HG03135 (cell line): ENCODE results near the gene PHF14.

Experiments
- ATAC-seq: cut with Tn5 transposase; IDR thresholded peaks from one replicate; pipeline ENCODE4 v1.9.1; 2021; ENCODE audit warnings: mild to moderate bottlenecking, moderate library complexity; ENCODE audit not compliant: unreplicated experiment

PHF14 gene

DNA sequence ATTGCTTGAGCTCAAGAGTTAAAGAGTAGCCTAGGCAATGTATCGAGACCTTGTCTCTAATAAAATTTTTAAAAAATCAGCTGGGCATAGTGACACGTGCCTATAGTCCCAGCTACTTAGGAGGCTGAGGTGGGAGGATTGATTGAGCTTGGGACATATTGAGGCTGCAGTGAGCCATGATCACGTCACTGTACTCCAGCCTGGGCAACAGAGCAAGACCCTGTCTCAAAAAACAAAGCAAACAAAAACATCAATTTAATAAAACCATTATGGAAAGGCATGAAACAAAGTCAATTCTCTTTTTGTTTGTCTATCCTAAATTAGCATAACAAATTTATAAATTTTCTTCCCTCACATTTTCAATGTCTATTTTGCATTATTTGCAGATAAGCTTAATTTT, 108.4 kb downstream of the PHF14 start:
- no peak for ATAC-seq

DNA sequence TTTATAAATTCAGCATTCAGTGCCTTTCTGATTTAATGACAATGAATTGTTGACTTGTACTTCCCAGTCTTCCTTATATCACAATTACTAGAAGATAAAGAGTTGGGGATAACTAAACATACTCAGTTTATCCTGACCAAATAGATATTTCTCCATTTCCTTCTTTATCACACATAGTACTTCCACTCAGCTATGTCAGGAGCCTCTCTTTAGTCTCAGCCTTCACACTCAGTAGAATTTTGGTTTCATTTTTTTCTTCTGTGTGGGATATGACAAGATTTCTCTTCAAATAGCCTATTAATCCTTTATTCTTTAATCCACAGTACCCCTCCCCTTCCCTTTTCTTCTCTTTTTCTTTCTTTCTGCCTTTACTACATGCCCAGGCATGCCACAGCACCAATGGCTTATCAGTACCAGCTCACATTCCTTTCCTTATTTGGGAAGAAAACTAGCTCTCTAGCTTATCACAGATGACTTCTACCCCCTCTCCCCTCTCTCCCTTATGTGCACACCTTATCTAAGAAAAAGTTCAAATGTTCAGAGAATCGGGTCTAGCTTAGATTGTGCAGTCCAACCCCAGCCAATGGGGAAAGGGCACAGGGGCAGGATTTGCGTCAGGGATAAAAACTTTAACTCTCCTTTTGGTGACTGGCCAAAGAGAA, 109.0 kb downstream of the PHF14 start:
- no peak for ATAC-seq

DNA sequence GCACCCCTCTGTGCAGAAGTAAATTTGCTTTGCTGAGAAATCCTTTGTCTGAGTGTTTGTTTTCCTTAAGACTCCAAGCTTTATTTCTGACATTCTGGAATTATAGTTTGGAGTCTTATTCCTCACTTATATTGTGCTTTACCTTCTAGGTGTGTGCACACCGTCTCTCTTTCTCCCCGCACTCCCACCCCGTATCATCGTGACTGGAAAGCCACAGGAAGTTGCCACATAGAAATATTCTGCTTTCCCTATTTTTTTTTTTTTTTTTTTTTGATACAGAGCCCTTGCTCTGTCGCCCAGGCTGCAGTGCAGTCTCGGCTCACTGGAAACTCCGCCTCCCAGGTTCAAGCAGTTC, 109.5 kb downstream of the PHF14 start:
- no peak for ATAC-seq

DNA sequence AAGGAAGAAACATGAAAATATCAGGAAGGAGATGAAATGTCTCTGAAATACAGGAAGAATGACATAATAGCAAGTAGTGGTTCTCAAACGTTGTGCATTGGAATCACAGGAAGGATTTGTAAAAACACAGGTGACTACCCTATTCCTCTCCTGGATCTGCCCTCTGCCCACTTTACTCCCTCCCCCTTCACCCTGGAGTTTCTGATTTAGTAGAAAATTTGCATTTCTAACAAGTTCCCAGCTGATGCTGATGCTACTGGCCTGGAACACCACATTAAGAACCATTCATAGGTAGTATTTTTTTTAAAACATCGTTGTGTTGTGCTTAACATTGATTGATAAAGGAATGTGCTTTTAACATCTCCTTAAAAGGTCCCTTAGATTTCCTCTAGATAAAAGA, 130.9 kb downstream of the PHF14 start:
- no peak for ATAC-seq

DNA sequence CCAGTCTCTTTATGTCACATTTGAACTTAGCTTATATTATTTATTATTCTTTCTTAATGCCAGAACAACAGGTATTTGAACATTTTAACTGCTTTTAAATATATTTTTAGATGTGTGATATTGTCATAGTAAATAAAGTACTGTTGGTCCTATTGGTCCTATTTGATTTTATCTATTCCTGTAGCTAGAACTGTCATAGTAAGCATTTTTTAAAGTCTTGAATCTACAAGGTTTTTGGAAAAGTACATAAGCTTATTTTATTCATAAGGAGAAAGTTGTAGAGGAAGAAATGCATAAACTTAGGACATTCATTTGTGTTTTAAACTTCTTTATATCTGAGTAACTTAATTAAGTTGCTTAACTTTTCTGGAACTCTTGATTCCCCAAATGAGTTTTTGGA, 136.0 kb downstream of the PHF14 start:
- no peak for ATAC-seq

DNA sequence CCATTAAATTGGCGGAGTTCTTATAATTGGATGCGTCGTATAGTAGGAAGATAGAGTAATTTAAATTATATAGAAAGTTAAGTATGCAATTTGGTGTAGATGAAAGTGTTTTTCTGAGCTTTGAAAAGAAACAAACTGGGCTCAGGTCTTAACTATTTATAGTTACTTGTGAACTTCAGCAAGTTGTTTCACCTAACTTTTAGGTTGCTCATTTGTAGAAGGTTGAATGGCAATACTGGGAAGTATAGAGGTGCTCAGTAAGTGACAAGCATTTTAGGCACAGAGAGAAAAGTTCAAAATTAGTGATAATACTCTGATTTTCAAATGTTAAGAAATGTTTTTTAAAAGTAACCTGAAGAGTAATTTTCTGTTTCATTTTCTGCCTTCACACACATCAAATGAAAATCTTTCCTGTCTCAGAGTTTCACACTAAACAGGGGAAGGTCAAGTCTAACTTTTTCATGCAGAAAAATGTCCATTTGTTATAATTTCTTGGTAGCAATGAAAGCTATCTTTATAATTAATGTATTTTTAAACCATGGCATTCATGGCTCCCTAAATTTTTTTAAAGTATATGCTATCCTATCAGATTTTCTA, 146.5 kb downstream of the PHF14 start:
- ATAC-seq, result peak; percentile 69

DNA sequence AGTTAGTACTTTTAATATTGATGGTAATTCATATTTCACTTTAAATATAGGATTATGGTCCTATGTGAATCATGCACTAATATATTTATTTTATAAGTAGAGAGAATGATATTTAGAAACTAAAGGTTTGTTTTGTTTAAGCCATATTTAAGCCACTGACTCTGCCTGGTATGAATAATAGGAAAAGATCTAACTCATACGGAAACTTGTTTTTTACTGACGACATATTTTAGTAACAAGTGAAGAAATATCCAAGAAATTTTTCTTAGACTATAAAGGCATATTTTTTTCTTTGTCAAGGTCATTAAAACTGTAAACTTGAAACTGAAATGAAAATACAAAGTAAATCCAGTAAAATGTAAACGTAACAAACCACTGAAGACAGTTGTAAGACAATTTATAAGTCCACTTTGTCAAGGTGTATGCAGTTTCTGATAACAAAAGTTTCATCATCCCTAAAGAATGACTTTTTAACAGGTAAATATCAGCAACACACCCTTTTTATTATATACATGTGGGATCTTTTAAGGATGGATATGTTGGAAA, 147.1 kb downstream of the PHF14 start:
- ATAC-seq, result peak; percentile 27

DNA sequence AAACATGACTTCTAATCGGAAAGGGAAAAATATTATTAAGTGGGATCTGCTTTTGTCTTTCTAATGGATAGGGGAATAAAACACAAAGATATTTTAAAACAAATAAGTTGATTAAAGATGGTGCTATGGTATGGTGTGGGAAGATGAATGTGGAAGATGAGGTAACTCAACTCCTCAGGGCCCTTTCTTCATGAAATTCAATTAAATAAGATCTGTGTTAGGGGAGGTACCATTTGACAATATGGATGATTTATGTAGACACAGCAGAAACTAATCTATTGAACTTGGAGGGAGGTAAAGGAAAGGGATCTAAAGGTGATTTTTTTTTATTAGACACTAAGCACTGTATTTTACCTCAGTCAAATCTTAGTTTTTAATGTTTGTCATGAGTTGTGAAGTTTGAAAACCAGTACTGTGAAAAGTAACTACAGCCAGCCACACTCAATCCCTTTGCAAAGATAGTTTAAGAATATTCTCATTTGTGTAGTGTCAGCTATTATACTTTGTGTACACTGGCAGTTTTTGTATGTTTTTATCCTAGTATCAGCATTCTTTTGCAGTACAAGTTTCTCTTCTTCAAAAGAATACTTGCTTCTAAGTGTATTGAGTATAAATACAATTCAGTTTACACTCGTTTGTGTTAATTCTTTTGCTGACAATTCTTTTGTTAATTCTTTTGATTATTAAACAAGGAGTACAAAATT, 151.3 kb downstream of the PHF14 start:
- ATAC-seq, result no peak

DNA sequence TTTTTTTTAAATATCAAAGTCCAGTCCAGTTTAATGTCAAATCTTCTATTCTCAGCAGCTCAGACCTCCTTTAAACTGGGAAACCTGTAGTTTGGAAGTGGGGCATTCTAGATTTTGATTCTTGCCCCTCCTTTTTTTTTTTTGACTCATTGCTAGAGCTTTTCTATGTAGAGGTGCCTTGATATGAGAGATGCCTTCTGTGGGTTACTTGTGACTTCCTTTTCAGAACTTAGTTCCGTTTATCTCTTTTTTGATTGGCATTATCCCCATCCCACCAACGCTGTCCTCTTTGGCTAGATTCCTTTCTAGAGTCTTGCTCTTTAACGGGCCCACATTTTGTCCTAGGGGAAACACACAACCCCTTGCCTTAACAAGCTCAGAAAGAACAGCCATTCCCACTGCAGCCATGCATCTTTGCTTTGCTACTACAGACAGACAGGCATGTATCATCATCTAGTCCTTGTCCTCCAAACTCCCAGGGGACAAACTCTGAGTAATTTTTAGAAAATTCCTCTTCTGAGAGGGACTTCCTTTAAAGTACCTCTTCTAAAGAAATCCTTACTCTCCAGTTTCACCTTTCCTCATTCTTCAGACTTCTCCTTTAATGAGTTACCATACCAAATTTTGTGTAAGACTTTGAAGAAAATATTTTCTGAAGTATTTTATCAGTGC, 153.6 kb downstream of the PHF14 start:
- ATAC-seq, result no peak

DNA sequence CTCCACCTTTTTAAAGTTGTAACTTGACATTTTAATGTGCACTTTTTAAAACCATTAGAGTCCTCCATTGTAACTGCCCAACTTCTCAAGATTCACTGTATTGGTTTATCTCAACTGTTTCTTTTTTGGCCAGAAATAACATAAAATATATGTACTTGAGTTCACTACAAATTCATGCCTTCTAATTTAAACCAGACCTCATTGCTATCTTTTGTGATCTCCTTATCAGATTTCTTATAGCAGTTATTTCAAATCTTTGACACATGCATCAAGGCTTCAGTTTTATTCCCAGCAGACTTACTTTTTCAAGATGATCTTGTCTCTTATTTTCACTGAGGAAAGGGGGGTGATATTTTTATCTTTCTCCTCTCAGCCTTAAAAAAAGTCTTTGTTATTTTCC, 154.3 kb downstream of the PHF14 start:
- ATAC-seq, result no peak

DNA sequence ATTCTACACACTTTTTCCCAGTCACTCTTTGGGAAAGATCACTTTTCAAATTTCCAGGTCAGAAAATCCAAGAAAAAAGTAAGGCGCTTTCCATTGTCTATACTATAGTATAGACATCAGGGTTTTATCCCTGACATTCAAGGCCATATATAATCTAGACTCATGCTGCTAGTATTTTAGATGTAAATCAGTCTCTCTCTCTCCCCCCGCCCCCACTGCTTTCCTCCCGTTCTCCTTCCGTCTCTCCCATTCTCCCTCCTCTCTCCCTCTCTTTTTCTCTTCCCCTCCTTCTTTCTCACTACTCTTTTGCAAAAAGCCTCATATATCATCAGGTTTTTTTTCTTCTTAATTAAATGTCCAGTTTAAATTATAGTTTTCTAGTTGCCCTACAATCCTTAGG, 154.8 kb downstream of the PHF14 start:
- ATAC-seq, result no peak

DNA sequence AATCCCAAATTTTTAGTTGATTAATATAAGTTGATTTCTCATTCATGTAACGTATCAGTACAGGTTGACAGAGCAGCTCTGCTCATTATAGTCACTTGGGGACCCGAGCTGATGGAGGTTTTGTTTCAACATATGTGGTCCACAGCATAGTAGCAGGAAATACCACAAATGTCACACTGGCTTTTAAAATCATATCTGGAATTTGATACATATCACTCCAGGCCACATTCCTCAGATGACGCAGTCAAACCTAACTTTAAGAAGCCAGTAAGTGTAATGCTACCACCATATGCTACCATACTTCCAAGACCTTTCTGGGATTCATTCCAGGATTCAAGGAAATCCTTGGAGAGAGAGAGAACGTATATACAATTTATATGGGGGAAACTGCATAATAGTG, 156.3 kb downstream of the PHF14 start:
- no peak for ATAC-seq

DNA sequence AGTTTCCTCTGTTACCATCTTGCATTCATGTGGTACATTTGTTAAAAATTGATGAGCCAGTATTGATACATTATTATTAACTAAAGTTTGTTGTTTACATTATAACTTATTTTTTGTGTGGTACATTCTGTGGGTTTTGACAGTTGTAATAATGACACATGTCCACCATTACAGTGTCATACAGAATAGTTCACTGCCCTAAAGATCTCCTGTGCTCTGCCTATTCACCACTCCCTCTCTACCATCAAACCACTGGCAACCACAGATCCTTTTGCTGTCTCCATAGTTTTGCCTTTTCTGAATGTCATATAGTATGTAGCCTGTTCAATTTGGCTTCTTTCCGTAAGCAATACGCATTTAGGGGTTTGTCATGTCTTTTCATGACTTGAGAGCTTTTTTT, 156.9 kb downstream of the PHF14 start:
- ATAC-seq, result no peak

DNA sequence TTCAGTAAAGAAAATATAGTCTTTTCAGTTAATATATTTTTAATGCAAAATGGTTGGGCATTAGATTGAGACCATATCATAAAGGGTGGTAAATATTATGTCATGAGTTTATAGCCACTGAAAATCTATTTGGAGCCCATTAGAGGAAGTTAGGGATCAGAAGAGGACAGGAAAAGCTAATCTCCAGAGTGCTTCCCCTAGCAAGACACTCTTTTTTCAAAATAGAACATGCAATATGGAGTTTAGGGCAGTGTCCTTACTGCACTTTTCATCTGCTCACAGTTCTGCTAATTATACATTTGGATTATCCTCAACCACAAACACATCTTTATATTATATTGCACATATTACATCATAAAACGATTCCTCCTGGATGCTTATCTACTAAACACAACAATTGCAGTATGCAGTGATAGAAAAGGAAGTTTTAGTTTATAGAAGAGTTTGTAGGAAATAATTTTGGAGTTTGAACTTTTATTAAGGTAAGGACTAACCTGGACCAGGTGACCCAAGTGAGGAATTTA, 159.8 kb downstream of the PHF14 start:
- no peak for ATAC-seq

DNA sequence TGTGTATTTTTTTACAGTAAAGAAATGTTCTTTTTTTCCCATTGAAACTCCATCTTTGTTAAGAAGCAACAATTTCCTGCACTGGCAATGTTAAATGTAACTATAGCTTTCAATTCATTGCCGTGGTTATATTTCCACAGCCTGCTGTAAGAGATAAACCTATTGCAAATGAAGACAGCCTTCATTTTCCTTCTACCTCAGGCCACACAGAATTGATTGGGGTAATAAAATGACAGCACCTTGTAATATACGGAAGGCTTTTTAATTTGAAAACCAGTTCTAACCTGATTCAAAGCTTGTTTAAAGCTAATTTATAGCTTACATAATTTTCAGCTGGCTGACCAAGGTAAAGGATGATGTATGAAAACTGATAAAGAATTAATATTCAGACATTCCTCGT, 161.9 kb downstream of the PHF14 start:
- ATAC-seq, result no peak

DNA sequence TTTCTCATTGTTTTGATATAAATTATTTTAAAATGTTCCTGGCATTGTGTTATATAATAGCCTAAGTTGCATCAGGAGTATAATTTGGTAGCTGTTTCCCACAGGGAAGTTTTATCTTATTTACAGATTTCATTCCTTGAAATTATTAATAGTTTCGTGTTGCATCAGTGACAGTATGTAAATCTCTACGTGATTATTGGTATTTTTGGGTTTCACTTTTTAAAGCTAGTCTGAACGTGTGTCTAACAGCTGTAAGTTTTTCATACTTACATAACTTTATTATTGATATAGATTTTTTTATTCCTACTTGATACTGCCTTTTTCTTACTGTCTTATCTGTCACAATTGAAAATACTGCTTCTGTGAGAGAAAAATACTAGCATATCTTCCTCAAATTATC, 167.9 kb downstream of the PHF14 start:
- ATAC-seq, result no peak

DNA sequence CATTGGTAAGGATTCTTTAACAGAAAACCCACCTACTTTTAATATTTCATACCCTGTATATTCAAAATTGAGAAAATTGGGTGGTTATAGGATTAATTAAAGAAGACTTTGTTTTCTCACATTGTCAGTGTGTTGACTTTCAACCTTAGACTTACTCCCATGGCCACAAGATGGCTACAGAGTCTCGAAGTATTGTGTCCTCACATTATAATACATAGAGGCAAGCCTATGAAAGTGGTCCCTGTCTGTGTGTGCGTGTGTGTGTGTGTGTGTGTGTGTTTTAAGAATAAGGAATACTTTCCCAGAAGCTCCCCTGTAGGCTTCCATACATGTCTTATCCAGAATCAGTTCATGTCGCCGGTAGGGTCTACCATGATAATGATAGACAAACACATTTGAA, 180.0 kb downstream of the PHF14 start:
- no peak for ATAC-seq

DNA sequence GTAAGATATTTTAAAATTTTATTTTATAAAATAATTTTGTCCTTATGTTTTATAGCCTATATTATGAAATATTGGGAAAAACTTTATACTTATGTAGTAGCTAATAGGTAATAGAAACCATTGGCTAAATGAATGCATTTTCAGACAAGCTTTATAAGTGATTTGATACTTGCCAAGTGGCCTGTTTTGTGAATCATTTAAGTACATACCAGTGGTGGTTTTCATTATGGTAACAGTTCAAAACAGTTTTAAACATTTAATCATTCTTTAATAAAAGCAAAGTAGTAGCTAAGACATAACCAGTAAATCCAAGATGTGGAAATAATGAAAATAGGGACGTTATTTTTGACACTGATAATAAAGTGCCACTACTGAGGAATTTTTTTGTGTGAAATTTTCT, 182.2 kb downstream of the PHF14 start:
- no peak for ATAC-seq

DNA sequence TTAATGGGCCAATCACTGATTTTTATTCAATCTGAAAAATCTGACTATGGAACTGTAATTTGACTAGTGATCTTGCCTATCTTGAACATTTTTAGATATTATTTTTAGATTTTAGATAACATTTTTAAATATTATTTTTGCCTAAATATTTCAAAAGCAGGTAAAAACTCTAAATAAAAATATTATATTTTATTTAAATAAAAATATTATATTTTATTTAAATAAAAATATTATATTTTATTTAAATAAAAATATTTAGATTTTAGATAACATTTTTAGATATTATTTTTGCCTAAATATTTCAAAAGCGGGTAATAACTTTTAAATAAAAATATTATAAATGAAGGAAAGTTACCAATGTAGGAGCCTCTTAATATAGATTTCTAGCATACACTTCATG, 187.8 kb downstream of the PHF14 start:
- ATAC-seq, result no peak

DNA sequence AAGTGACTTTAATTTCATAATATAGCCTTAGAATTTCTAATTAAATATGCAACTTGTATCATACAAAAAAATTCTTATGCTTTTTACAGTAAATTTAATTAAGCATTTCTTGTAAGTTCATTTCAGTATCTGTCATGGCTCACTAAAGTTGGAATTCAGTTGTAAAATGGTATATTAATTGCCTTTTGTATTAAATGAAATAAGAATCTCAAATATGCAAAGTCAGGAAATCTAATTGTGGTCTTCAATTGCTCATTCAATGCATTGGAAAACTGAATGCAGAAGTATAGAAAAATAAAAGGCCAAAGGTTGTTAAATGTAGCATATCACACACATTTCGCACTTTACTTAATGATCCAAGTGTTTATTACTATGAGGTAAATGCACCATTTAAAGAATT, 189.5 kb downstream of the PHF14 start:
- no peak for ATAC-seq

DNA sequence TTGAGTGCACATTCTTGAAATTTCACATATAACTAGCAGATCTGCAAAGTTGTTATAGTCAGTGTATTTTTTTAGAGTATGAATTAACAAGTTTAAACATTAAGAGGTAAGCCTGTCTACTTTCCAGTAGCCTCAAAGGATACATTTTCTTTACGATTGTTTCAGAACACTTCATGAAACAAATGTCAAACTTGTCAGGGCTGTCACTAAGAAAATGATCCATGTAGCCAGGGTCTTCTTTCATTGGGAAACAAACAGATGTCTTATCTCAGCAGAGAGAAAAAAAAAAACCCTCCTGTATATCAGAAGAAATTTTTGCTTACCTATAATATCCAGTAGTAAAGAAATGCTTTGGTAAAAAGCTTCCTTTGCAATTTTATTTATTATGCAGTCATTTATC, 192.4 kb downstream of the PHF14 start:
- no peak for ATAC-seq
